Adrenal gland (tissue), 12 donors: Measurements from ENCODE around the gene ABCA13. TPM values are rescaled to one million over a fixed set of nuclear protein-coding genes. Genes with fewer than 3 reads are reported as not detected.

ENCODE experiments used
- DNase-seq, 7 donors: peaks; one replicate each; pipeline ENCODE4 v3.0.0-alpha.2; 2019 to 2020
- H3K27ac ChIP-seq, 5 donors: fragments of 200-600 bp; sonication (generic) in 4 of 5; 1 replicate in 3 of 5; 2 replicates in 2 of 5; pipeline versions ENCODE4 v1.5.1 to v1.8.0; 2016 to 2020; ENCODE audit warnings: mild to moderate bottlenecking in 1 of 5
- H3K27me3 ChIP-seq: fragments of 200-600 bp; 2 replicates; pipeline ENCODE4 v1.8.0; 2021
- H3K36me3 ChIP-seq, 2 donors: fragments of 200-600 bp; replicated peaks in 1 of 2; 1 replicate in 1 of 2; 2 replicates in 1 of 2; pipeline versions ENCODE4 v1.5.1 to v1.8.0; 2018 to 2022
- H3K4me1 ChIP-seq, 2 donors: fragments of 200-600 bp; replicated peaks in 1 of 2; 1 replicate in 1 of 2; 2 replicates in 1 of 2; pipeline versions ENCODE4 v1.5.1 to v1.8.0; 2018 to 2021
- H3K4me3 ChIP-seq, 4 donors: fragments of 200-600 bp; sonication (generic) in 3 of 4; one replicate each; pipeline ENCODE4 v1.5.1; 2016 to 2018
- H3K9me3 ChIP-seq, 3 donors: fragments of 200-600 bp; sonication (generic) in 1 of 3; replicated peaks in 1 of 3; 1 replicate in 2 of 3; 2 replicates in 1 of 3; pipeline versions ENCODE4 v1.5.1 to v1.8.0; 2016 to 2021
- POLR2A ChIP-seq, 2 donors: fragments of 450-650 bp; IDR thresholded peaks; one replicate each; pipeline ENCODE4 v1.6.1; 2017; ENCODE audit warnings: antibody characterized with exemption in 2 of 2, mild to moderate bottlenecking in 2 of 2, moderate library complexity in 1 of 2
- WGBS, 4 donors: extraction: QIAGEN DNeasy Blood & Tissue Kit in 2 of 4; methylation state at CpG; one replicate each; pipeline versions ENCODE4 v1.1.5 to v1.1.7; 2013 to 2017; 5-methylcytosine and 5-hydroxymethylcytosine counted together
- intact Hi-C, 2 donors: fragments of 100-400 bp; cut with DNase I; formaldehyde crosslinking; loops; one replicate each; pipeline versions ENCODE4 v1.14.1 to v1.15.0; 2022 to 2023
- polyA plus RNA-seq, 3 donors: library from polyadenylated mRNA; stranded (reverse); fragments of 200-250 nt in 2 of 3; fragments of 350-450 nt in 1 of 3; fragmentation: Illumina TruSeq in 1 of 3; extraction: RNeasy Lipid Tissue Mini Kit (QIAGEN cat#74804) in 1 of 3; gene quantifications; one replicate each; pipeline ENCODE4 v1.2.3, GENCODE V29; 2013 to 2014
- total RNA-seq, 9 donors: library from RNA; depleted of rRNA in 4 of 9; stranded (reverse); fragments of >200 nt in 4 of 9; fragments of 120-200 nt in 1 of 9; fragmentation: NEBNext Ultra II Directional in 1 of 9; extraction: Animal tissue kit (Norgen Biotek cat#: 25700) in 1 of 9; gene quantifications; one replicate each; pipeline versions ENCODE4 v1.1.0 to v1.2.4, GENCODE V29; 2013 to 2023
- TF ChIP-seq, protein P1 (sequence below), 6 experiments: fragments of 450-650 bp in 4 of 6; fragments of 200-600 bp in 2 of 6; sonication (generic) in 1 of 6; IDR thresholded peaks; 1 replicate in 5 of 6; 2 replicates in 1 of 6; pipeline versions ENCODE4 v1.5.1 to v1.8.0; 2016 to 2021; ENCODE audit warnings: antibody characterized with exemption in 6 of 6, mild to moderate bottlenecking in 2 of 6, moderate library complexity in 1 of 6
- donor health status: healthy with polysubstance abuse.
- donor health status: Bipolar disorder and iron deficiency.
- donor health status: DM: yes; HTN: yes; CAD: no.
- donor health status: DM: no; HTN: no; CAD: no.
- donor health status: DM: no; HTN: no; CAD: no.
- donor health status: DM: yes; HTN: yes; CAD: no.

The ABCA13 gene
- total and polyA plus RNA-seq, 12 donors = 0.03 to 0.94 (median 0.09) TPM; not detected in 4

DNA sequence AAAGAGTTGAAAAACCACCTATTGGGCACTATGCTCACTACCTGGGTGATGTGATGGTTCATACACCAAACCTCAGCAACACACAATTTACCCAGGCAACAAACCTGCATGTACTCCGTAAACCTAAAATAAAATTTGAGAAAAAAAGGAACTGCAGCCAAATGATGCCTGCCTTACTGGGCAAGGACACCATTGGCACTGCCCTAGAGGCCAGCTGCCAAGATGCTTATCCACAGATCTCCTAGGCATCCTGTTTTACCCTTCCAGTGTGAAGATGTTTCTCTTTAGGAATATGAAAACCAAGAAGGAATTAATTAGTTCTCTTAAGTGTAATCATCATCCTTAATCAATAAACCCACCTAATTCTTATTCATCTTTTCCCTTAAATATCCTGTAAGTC lies 133.4 kb downstream of the ABCA13 start:
- intact Hi-C loops = no loop called here
- H3K27me3 ChIP-seq = no peaks in the 10 kb centered on the region
- WGBS, 4 donors = 52 to 78% (median 68%) methylated on average over 1 of the region's 1 CpG
- no peaks in the 10 kb centered on the region for H3K4me1 ChIP-seq
- no peak overlapping the region for H3K4me3 ChIP-seq
- H3K9me3 ChIP-seq = no peaks in the 10 kb centered on the region
- H3K27ac ChIP-seq = no peak overlapping the region
- no peak for TF ChIP-seq POLR2A (IDR thresholded peaks at IDR 0.05)
- TF ChIP-seq, protein P1, sequence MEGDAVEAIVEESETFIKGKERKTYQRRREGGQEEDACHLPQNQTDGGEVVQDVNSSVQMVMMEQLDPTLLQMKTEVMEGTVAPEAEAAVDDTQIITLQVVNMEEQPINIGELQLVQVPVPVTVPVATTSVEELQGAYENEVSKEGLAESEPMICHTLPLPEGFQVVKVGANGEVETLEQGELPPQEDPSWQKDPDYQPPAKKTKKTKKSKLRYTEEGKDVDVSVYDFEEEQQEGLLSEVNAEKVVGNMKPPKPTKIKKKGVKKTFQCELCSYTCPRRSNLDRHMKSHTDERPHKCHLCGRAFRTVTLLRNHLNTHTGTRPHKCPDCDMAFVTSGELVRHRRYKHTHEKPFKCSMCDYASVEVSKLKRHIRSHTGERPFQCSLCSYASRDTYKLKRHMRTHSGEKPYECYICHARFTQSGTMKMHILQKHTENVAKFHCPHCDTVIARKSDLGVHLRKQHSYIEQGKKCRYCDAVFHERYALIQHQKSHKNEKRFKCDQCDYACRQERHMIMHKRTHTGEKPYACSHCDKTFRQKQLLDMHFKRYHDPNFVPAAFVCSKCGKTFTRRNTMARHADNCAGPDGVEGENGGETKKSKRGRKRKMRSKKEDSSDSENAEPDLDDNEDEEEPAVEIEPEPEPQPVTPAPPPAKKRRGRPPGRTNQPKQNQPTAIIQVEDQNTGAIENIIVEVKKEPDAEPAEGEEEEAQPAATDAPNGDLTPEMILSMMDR (IDR thresholded peaks at IDR 0.05) = no peak
- no peak for DNase-seq
- no peaks in the 10 kb centered on the region for H3K36me3 ChIP-seq

DNA sequence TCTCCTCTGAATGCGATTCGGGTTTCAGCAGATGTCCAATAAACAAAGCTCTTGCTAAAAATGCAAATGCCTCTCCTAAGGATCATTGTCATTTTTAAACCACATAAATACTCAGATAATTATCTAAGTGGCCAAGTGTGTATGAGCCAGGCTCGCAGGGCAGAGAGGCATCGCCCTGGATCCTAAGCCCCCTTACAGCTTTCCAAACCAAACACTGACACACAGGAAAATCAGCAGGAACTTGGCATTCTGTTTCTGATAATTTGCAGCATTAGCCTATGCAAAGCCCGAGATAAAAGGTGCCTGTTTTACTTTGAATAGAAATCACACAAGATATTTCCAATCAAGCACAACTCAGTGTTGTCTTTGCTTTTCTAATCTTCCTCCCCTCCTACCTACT lies 134.4 kb downstream of the ABCA13 start:
- WGBS, 4 donors = 84 to 90% (median 86%) methylated on average over 5 of the region's 5 CpGs
- no peak overlapping the region for H3K4me3 ChIP-seq
- no peak overlapping the region for H3K27ac ChIP-seq
- no peaks in the 10 kb centered on the region for H3K4me1 ChIP-seq
- DNase-seq = no peak
- TF ChIP-seq POLR2A (IDR thresholded peaks at IDR 0.05) = no peak
- TF ChIP-seq, protein P1 (IDR thresholded peaks at IDR 0.05) = no peak
- intact Hi-C loops = no loop called here
- H3K9me3 ChIP-seq = no peaks in the 10 kb centered on the region
- no peaks in the 10 kb centered on the region for H3K27me3 ChIP-seq
- H3K36me3 ChIP-seq = no peaks in the 10 kb centered on the region

DNA sequence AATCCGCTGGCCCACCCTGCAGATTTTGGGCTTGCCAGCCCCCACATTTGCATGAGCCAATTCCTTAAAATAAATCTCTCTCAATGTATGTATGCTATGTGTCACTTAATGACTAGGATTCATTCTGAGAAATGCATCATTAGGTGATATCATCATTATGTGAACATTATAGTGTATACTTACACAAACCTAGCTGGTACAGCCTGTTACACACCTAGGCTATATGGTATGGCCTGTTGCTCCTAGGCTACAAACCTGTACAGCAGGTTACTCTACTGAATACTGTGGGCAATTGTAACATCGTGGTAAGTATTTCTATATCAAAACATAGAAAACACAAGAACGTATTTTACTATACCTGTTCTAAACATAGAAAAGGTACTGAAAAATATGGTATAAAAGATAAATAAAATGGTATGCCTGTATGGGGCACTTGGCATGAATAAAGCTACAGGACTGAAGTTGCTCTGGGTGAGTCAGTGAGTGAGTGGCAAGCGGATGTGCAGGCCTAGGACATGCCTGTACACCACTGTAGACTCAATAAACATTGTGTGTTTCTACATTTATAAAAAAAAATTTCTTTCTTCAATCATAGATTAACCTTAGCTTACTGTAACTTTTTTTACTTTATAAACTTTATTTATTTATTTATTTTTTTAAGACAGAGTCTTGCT lies 135.9 kb downstream of the ABCA13 start:
- H3K27ac ChIP-seq = no peak overlapping the region
- H3K27me3 ChIP-seq = no peaks in the 10 kb centered on the region
- no peaks in the 10 kb centered on the region for H3K36me3 ChIP-seq
- no peaks in the 10 kb centered on the region for H3K9me3 ChIP-seq
- no peak for TF ChIP-seq POLR2A (IDR thresholded peaks at IDR 0.05)
- TF ChIP-seq, protein P1 (IDR thresholded peaks at IDR 0.05) = no peak
- intact Hi-C loops = no loop called here
- no peak for DNase-seq
- H3K4me1 ChIP-seq = no peaks in the 10 kb centered on the region
- H3K4me3 ChIP-seq = no peak overlapping the region
- WGBS, 4 donors = 68 to 87% (median 83%) methylated on average over 4 of the region's 4 CpGs

DNA sequence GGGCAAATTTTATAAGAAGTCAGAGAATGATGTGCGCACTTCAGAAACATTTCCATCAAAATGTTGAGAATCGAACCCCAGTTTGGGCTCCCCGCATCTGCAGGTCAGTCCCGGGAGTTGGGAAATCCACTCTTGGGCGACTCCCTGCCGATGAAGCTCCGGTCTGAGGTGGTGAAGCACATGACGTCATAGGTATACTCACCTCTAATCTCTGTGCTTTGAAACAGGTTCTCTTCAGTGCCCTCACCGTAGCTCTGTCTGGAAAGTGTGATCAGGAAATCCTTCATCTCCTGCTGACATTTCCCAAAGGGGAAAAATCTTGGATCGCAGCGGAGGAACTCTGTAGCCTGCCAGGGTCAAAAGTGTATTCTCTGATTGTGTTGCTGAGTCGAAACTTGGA lies 138.5 kb downstream of the ABCA13 start:
- H3K4me1 ChIP-seq = no peaks in the 10 kb centered on the region
- H3K36me3 ChIP-seq = no peaks in the 10 kb centered on the region
- DNase-seq = no peak
- H3K27ac ChIP-seq = no peak overlapping the region
- intact Hi-C loops = no loop called here
- no peak for TF ChIP-seq POLR2A (IDR thresholded peaks at IDR 0.05)
- TF ChIP-seq, protein P1 (IDR thresholded peaks at IDR 0.05) = no peak
- WGBS, 4 donors = 73 to 82% (median 75%) methylated on average over 9 to 12 of the region's 12 CpGs
- H3K27me3 ChIP-seq = no peaks in the 10 kb centered on the region
- H3K4me3 ChIP-seq = no peak overlapping the region
- H3K9me3 ChIP-seq = no peaks in the 10 kb centered on the region
